GM21737 (cell line): ENCODE measurements around the gene SRPK3.

Experiments used
- ATAC-seq: cut with Tn5 transposase; IDR thresholded peaks from one replicate; pipeline ENCODE4 v1.9.1; 2021; ENCODE audit warnings: mild to moderate bottlenecking, moderate library complexity; ENCODE audit not compliant: unreplicated experiment

Gene SRPK3

DNA sequence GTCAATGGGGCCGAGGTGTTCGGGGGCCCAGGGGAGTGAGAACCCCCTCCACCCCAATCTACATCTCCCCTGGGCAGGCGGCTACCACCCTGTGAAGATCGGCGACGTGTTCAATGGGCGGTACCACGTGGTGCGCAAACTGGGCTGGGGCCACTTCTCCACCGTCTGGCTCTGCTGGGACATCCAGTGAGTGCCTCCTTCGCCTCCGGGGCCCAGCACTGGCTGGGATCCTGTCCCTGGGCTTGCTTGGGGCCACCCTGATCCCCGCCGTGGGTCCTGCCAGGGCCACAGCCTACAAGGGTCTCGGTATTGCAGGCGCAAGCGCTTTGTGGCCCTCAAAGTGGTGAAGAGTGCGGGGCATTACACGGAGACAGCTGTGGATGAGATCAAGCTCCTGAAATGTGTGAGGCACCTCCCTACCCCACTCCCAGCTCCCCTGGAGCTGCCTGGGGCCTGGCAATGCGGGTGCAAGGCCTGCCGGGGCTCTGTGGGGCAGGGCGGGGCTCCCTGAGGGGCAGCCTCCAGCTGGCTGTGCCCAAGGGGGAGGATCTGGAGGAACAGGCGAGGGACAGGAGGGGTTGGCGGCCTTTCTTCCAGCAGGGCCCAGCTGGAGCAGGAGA lies 697 bp downstream of the SRPK3 start:
- no peak for ATAC-seq

DNA sequence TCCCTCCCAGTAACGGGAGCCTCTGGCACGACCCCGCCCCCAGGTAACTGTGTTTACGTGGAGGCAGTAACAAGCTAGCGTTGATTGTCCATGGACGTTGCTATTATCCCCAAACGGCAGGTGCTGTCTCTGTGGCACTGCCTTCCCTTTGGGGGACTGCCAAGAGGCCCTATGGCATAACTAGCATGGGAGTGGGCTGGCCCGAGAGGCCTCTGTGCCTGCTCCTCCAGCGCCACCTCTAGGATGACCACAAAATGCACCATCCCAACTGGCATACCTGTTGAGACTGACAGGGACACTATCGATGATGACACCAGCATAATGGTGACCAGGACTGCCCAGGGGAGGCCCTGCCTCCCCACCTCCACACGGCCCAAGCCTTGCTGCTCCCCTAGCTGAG lies 1.5 kb downstream of the SRPK3 start:
- no peak for ATAC-seq

DNA sequence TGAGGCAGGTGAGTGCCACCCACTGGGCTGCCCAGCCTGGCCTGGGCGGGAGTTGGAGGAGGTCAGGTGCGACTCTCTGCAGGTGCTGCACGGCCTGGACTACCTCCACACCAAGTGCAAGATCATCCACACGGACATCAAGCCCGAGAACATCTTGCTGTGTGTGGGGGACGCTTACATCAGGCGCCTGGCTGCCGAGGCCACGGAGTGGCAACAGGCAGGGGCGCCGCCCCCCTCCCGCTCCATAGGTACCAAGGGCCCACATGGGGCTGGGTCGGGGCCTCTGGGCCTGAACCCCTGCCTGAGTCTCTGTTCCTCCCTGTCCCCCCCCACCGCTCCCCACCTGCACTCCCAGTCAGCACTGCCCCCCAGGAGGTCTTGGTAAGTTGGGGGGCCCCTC lies 2.0 kb downstream of the SRPK3 start:
- no peak for ATAC-seq

DNA sequence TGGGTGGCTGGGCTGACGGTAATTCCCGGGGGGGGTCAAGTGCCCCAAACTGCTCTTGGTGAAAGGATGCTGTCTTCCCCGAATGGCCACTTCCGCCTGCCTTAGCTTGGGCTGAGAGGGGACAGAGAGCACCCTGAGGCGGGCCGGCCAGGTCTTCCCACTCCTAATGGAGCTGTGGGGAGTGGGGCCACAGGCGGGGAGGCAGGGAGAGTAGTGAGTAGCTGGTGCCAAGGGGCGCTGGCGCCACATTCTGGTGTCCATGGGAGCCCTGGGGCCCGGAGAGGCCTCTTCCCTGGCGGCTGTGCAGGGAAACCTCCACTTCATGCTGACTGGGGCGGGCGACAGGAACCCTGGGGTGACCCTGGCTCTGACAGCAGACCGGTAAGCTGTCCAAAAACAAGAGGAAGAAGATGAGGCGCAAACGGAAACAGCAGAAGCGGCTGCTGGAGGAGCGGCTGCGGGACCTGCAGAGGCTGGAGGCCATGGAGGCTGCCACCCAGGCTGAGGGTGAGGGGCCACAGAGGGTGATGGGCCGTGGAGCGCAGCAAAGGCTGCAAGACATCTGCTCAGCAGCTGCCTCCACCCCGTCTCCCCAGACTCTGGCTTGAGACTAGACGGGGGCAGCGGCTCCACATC lies 2.7 kb downstream of the SRPK3 start:
- no peak for ATAC-seq

DNA sequence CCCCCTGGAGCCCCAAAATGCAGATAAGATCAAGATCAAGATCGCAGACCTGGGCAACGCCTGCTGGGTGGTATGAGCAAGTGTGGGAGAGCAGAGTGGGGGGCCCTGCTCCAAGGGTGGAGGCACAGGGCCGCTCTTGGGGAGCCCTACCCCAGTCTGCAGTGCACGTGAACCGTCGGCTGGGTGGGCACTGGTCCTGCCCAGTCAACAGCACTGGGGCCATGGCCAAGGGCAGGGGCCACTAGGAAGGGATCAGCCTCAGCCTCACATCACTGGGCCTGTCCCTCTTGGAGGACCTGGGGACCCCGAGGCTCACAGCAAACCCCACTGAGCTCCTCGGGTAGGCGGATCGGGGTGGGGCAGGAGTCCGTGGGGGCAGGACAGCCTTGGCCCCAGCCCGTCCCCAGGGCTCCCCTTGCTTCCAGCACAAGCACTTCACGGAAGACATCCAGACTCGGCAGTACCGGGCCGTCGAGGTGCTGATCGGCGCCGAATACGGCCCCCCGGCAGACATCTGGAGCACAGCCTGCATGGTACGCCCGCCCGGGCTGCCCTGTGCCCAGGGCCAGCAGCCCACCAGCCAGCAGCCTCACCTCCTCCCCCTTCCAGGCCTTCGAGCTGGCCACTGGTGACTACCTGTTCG lies 3.6 kb downstream of the SRPK3 start:
- ATAC-seq, result no peak

DNA sequence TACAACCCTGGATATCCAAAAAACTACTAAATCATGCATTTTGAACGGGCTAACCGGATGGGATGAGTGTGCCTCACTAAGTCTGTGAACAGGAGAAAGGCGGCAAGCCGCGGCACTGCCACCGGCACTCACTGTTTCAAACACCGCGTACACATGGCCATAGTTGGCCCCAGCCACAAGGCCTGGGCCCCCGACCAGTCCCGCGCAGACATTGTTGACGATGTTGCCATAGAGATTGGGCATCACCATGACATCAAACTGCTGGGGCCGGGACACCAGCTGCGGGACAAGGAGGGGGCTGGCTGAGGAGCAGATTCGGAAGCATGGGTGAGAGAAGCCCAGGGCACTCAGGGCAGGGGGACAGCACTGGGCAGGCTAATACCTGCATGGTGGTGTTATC lies 5.8 kb downstream of the SRPK3 start:
- no peak for ATAC-seq

DNA sequence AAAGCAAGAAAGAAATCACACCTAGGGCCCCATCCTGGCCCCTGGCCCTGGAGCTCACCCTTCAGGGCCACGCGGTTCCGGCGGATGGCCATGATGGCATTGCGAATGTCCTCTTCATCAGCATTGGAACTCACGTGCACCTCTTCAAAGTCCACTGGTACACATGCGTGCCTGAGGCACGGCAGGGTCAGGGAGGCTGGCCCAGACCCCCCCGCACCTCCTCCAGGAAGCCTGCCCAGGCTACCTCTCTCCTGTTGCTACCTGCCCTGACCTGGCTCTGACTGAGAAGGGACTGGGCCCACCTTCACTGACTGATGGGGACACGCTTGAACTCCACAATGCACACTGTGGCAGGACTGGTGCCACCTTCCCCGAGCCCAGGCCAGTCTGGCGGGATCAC lies 8.8 kb downstream of the SRPK3 start:
- no peak for ATAC-seq

DNA sequence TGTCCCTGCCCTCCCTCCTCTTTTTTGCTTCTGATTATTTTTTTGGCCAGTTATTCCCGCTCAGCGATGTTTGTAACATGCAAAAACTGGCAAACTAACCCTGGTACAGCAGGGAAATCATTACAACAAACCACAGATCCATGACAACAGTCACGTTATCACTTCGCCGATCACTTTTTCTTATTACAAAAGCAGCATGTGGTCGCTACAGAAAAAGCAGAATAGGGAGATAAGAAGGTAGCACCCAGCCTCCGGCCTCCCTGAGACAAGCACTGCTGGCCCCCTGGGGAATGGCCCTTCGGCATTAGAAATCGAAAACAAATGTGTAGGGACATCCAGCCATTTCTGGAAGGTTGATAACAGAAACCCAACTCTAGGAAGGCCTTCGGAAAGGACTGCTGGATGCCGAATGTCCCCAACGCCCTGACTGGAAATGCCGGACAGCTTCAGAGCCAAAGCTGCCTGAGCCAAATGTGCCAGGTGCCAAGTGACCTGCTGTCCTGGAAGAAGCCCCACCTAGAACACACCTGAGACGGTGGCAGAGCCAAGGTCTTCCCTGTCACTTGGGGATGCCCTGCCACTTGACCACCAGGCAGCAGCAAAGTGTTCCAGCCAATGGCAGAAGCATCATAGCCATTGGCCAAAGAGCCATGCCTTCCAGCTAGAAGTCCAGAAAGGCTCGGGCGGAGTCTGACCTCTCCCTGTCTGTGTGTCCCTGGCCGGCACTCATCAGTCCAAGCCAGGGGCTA lies 10.4 kb downstream of the SRPK3 start:
- no peak for ATAC-seq

DNA sequence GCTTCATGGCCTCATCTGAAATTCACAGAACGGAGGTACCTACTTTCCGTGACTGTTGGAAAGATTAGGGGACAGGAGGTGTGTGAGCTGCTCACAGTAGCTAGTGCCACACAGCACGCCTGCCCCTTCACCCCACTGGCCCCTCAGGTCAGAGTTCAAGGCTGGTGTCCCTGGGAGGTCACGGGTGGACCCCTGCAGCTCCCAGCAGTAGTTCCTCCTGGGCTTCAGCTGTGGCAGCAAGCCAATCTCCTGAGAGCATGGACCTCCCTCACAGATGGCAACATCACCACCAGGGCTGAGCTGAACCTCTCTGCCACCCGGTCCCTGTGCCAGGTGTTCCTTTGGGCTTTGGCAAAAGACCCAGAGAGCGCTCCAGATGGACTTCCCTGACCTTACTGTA lies 11.5 kb downstream of the SRPK3 start:
- no peak for ATAC-seq

DNA sequence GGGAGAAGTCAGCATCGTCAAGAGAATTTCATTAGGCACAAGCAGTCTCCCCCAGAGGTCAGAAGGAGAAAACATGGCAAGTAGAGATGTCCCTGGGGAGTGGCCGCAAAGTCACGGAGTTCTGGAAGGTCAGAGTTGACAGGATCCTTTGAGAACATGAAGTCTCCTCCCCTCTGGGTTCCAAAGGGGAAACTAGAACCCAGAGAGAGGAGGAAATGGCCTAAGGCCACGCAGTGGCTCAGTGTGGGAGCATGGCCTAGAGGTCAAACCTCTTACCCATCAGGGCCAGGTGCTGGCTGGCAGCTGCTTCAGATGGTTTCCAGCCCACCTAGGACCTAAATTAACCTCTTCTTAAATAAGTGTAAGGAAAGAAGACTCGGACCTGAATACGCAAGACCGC lies 12.4 kb downstream of the SRPK3 start:
- no peak for ATAC-seq

DNA sequence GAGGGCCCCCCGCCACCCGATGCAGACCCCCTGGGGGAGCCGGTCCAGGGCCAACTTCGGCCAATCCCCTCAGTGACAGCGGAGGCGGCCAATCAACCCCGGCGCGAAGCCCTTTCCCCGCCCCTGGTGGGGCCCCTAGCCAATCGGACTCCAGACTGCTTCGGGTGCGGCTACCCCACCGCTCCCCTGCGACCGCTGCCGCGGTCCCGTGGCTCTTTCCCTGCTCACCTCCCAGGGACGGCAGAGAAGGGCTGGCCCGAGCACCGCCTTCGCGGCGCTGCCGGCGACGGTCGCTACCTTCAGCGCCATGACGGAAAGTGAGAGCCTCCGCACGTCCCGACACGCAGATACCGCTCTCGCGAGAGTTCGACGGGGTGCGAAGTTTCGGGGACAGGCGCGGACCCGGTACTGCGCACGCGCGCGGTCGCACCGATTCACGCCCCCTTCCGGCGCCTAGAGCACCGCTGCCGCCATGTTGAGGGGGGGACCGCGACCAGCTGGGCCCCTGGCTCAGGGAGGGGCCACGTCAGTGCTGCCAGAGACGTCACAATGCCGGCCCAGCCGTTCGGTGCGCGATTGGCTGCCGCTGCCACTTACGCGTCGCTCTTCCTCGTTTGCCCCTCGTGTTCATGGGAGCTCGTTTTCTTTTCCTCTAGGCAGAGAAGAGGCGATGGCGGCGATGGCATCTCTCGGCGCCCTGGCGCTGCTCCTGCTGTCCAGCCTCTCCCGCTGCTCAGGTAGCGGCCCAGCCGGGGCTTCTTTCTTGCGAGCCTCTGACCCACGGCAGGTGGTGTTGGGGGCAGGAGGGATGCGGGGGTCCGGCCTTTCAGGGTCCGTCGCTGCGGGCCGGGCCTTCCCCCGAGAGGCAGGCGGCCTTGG lies 13.4 kb downstream of the SRPK3 start, which contains the start of the genes IDH3G and SSR4:
Gene IDH3G (minus strand): TSS at position 358 of the 879 bp plus-strand sequence. CDS start 49 bp downstream, at position 309.
Gene SSR4 (plus strand): TSS at position 651 of the 879 bp plus-strand sequence. CDS start 20 bp downstream, at position 671.
- peak; percentile 91 for ATAC-seq

DNA sequence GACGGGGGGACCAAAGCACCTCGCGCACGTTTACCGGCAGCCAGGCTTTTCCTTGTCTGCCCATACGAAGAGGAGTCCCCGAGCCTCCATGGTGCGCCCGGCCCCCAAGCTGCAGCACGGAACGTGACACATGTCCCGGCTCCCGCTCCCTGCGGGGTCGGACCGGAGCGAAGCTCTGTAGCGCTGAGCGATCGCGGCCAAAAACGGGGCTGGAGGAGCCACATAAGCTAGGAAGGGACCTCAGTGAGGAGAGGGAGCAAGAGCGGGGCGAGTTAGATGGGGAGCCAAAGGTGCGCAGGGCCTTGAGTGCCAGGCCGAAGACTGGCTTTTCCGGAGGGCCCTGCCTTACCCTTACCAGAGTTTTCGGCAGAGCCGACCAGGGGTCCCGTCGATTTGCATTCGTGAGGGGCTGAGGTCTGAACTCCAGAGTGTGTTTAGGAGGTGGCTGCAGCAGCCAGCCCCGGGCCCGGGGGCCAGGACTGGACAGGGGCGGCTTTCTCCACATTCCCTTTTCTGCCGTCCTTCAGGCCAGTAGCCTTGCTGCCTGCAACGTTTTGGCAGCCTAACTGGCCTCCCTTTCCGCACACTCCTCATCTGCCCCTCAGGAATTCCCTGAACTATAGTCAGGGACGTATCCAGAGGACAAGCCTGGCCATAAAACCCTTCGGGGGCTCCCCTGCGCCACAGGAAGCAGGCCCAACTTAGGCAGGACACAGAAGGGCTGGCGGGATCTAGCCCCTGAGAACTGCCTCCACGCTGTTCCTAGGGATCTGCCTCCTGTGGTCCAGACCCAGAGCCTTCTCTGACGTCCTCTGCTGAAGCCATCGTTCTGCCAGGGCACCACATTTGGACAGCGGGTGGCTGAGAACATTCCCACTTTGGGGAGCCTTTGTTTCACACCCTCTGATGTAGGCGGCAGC lies 14.3 kb downstream of the SRPK3 start:
- ATAC-seq, result no peak

DNA sequence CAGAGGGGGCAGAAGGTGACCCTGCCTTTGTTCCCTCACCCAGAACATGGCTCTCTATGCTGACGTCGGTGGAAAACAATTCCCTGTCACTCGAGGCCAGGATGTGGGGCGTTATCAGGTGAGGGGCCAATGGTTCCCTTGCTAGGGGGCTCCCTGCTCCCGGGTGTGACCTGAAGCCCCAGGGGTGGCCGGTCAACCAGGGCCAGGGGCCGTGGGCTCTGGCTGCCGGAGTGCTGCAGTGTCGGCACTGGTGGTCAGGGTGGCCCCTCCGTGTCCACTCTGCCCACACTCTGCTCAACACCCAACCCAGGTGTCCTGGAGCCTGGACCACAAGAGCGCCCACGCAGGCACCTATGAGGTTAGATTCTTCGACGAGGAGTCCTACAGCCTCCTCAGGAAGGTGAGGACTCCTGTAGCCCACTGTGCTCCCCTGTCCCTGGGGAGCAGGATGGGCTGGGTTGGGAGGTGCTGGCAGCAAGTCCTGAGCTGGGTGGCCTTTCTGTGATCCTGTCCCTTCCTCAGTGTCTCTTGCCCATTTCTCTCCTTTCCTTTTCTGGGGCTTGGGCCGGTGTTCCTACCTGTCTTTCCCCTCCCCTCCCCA lies 16.7 kb downstream of the SRPK3 start:
- no peak for ATAC-seq

DNA sequence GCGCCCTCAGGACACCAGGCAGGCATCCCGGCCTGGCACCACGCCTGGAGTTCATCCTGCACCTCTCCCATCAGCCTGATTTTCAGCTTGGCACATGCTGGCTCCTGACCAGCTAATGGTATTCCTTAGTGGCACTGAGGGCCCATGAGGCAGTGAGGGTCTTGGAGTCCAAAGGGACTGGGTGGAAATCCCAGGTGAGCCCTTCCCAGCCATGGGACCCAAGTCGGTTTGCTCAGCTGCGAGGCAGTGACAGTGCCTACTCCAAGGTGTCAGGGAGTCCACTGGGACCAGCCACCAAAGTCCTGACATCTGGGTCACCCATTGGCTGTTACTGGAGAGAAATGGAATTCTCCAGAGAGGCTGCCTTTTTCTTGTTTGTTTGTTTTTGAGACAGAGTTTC lies 18.5 kb downstream of the SRPK3 start:
- ATAC-seq, result no peak

DNA sequence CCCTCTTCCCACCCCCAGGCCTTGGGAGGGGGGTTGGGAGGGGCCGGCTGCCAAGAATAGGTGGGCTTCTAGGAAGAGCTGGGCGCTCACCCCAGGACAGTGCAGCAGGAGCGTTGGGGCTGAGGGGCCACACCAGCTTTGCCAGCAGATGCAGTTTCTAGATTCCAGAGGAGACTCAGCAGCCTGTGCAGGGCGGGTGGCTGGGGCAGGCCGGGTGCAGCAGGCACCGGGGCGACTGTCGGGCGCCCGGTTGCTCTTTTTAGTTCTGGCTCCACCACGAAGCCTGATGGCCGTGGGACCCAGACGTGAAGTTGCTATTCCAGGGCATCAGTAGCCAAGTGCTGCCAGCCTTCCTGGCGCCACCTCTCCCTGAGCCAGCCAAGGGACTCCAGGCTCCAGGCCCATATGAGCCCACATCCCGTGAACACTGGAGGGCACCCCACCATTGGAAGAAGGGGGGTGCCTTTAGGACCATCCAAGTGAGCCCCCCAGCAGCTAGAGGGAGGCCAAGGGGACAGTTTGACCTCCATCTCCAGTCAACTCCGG lies 19.4 kb downstream of the SRPK3 start:
- no peak for ATAC-seq

DNA sequence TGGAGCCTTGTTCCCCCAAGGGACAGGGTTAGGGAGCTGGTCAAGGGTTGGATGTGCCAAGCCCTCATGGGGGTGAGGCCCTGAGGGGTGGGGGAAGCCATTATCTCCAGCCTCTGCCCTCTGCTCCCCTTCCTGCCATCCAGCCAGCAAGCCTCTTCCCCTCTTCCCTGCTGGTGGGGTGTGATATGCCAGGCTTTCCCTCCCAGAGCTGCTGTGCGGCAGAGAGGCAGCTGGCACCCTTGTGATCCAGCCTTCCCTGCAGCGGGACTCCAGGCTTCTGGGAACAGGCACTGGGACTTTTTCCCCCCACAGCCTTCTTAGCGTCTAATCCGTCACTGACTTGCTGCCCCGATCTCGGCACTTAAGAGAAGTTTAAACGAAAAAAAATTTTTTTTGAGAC lies 19.9 kb downstream of the SRPK3 start:
- no peak for ATAC-seq

DNA sequence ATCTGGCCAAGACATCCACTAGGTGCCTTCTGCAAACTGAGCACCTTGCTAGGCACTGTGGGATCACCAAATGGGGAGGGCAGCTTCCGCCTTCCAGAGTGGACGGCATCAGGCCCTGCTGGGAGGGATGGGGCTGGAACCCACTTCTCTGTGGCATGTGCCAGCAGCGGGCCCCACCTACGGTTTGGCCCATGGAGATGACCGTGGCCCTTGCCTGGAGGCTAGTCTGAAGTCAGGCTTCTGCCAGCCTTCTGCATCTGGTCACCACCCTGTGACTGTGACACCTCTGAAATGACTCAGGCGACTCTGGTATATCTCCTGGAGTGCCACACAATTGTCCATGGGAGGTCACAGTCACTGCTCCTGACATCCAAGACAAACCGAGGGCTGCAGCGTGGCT lies 20.8 kb downstream of the SRPK3 start:
- no peak for ATAC-seq

DNA sequence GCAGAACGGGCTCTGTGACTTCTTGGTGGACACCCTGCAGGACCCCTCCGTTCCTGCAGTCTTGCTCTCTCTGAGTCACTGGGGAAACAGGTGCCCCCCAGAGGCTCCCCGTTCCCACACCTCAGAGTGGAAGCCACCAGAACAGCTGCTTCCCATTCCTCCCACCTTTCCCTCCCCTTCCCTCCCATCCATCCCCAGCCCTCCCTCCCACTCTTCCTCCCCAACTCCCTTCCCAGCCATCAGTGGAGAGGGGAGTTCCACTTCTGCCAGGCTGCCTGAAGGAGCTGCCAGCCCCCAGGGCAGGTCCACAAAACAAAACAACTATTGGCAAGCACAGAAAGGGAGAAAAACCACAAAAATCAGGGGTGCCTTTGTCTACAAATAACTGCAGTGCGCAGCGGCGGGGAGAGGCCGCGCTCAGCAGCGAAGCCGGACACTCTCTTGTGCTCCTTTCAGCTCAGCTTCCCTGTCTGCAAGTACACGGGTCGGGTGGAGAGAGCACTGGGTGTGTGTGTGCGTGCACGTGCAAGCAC lies 21.7 kb downstream of the SRPK3 start:
- no peak for ATAC-seq
